H1 (cell line): ENCODE measurements around the gene TSHZ2. TPM values are rescaled to one million over a fixed set of nuclear protein-coding genes. Genes with fewer than 3 reads are reported as not detected.

ENCODE experiments used
- CTCF ChIA-PET: fragments of 300-600 bp; sonication (Branson Sonifier 250); formaldehyde crosslinking; loops from one replicate; lab custom pipeline; 2021; ENCODE audit not compliant: partially characterized antibody; lab: Charles Lee
- POLR2A ChIA-PET: fragments of 300-600 bp; sonication (Branson Sonifier 250); formaldehyde crosslinking; loops from one replicate; lab custom pipeline; 2021; ENCODE audit warnings: inconsistent platforms; ENCODE audit not compliant: partially characterized antibody; lab: Charles Lee
- DNase-seq, 2 experiments: peaks; one replicate each; pipeline versions ENCODE4 v3.0.0 to v3.0.0-alpha.2; 2010 to 2022; ENCODE audit warnings: low spot score in 2 of 2, low read depth in 1 of 2, mixed read lengths in 1 of 2
- FAIRE-seq: peaks from 2 replicates; lab custom pipeline; 2011; peaks lifted over from hg19 to GRCh38; lab: Jason Lieb, UNC
- H2AFZ ChIP-seq: 2 replicates; pipeline ENCODE4 v1.8.1; 2012; ENCODE audit warnings: low read length, inconsistent platforms
- H2AK5ac ChIP-seq: 2 replicates; pipeline ENCODE4 v1.6.1; 2013; ENCODE audit warnings: low read depth, low read length
- H2BK120ac ChIP-seq: replicated peaks from 2 replicates; pipeline ENCODE3; 2013; ENCODE audit warnings: low read depth, low read length, inconsistent platforms
- H2BK12ac ChIP-seq: 2 replicates; pipeline ENCODE4 v1.6.1; 2013; ENCODE audit warnings: low read depth, low read length
- H2BK15ac ChIP-seq: 2 replicates; pipeline ENCODE4 v1.6.1; 2013; ENCODE audit warnings: low read length
- H2BK20ac ChIP-seq: 2 replicates; pipeline ENCODE4 v1.6.1; 2013; ENCODE audit warnings: low read length
- H2BK5ac ChIP-seq: 2 replicates; pipeline ENCODE4 v1.6.1; 2013; ENCODE audit warnings: low read depth, low read length
- H3K14ac ChIP-seq: 2 replicates; pipeline ENCODE4 v1.6.1; 2013; ENCODE audit warnings: inconsistent platforms; ENCODE audit not compliant: insufficient read length
- H3K18ac ChIP-seq: 2 replicates; pipeline ENCODE4 v1.6.1; 2013; ENCODE audit warnings: low read length; ENCODE audit errors: extremely low read depth
- H3K23ac ChIP-seq: 2 replicates; pipeline ENCODE4 v1.6.1; 2013; ENCODE audit warnings: inconsistent platforms; ENCODE audit not compliant: insufficient read length
- H3K23me2 ChIP-seq: 2 replicates; pipeline ENCODE4 v1.6.1; 2013; ENCODE audit warnings: low read depth, low read length
- H3K27ac ChIP-seq: 2 replicates; pipeline ENCODE4 v1.6.1; 2011; ENCODE audit warnings: low read depth, low read length, inconsistent platforms
- H3K27me3 ChIP-seq, 4 experiments: replicated peaks in 1 of 4; 1 replicate in 1 of 4; 2 replicates in 3 of 4; pipeline versions ENCODE4 v1.6.1 to v1.8.1; 2011 to 2013; ENCODE audit warnings: low read length in 3 of 4, mild to moderate bottlenecking in 3 of 4, inconsistent platforms in 2 of 4, mixed read lengths in 2 of 4, moderate library complexity in 1 of 4; ENCODE audit not compliant: control insufficient read depth in 3 of 4, insufficient read depth in 3 of 4; ENCODE audit errors: extremely low read depth in 1 of 4
- H3K36me3 ChIP-seq, 4 experiments: 2 replicates each; pipeline versions ENCODE4 v1.6.1 to v1.8.1; 2011 to 2013; ENCODE audit warnings: mild to moderate bottlenecking in 4 of 4, low read length in 3 of 4, moderate library complexity in 2 of 4, control low read depth in 1 of 4, inconsistent platforms in 1 of 4; ENCODE audit not compliant: insufficient read depth in 4 of 4, control insufficient read depth in 2 of 4
- H3K4ac ChIP-seq: replicated peaks from 2 replicates; pipeline ENCODE3; 2013; ENCODE audit warnings: low read length, low read depth, mixed read lengths, inconsistent platforms; ENCODE audit not compliant: insufficient read length
- H3K4me1 ChIP-seq, 4 experiments: replicated peaks in 1 of 4; 1 replicate in 1 of 4; 2 replicates in 3 of 4; pipeline versions ENCODE4 v1.6.1 to v1.8.1; 2011 to 2013; ENCODE audit warnings: low read length in 3 of 4, inconsistent platforms in 2 of 4, mixed read lengths in 1 of 4; ENCODE audit not compliant: insufficient read depth in 4 of 4, control insufficient read depth in 3 of 4
- H3K4me2 ChIP-seq, 2 experiments: 2 replicates each; pipeline versions ENCODE4 v1.6.1 to v1.8.1; 2011 to 2013; ENCODE audit warnings: low read depth in 2 of 2, low read length in 2 of 2, control low read depth in 1 of 2, inconsistent platforms in 1 of 2, mild to moderate bottlenecking in 1 of 2; ENCODE audit not compliant: insufficient read depth in 1 of 2
- H3K4me3 ChIP-seq, 4 experiments: fragments of 200-600, 300-600 bp in 1 of 4; sonication (generic), shearing (Covaris generic), sonication (Bioruptor Twin) in 1 of 4; 2 replicates each; pipeline versions ENCODE4 v1.5.1 to v1.8.1; 2011 to 2016; ENCODE audit warnings: low read length in 4 of 4, low read depth in 3 of 4, control low read depth in 2 of 4, inconsistent platforms in 2 of 4, mild to moderate bottlenecking in 2 of 4, mixed read lengths in 1 of 4, moderate library complexity in 1 of 4; ENCODE audit not compliant: insufficient read depth in 2 of 4; ENCODE audit errors: extremely low read depth in 1 of 4
- H3K56ac ChIP-seq: replicated peaks from 2 replicates; pipeline ENCODE3; 2013; ENCODE audit warnings: low read depth, mild to moderate bottlenecking, mixed read lengths, low read length, inconsistent platforms; ENCODE audit not compliant: insufficient read length
- H3K79me1 ChIP-seq: 2 replicates; pipeline ENCODE4 v1.6.1; 2013; ENCODE audit warnings: low read depth, low read length, control low read depth
- H3K79me2 ChIP-seq, 2 experiments: 2 replicates each; pipeline versions ENCODE4 v1.6.1 to v1.8.1; 2012 to 2013; ENCODE audit warnings: low read length in 2 of 2, mild to moderate bottlenecking in 2 of 2, inconsistent platforms in 1 of 2; ENCODE audit not compliant: insufficient read depth in 2 of 2, control insufficient read depth in 1 of 2
- H3K9ac ChIP-seq, 4 experiments: replicated peaks in 1 of 4; 1 replicate in 1 of 4; 2 replicates in 3 of 4; pipeline versions ENCODE4 v1.6.1 to v1.8.1; 2011 to 2013; ENCODE audit warnings: low read depth in 3 of 4, low read length in 3 of 4, control low read depth in 2 of 4, mild to moderate bottlenecking in 2 of 4, moderate library complexity in 2 of 4, inconsistent platforms in 1 of 4; ENCODE audit errors: extremely low read depth in 1 of 4
- H3K9me3 ChIP-seq, 2 experiments: 2 replicates each; pipeline versions ENCODE4 v1.6.1 to v1.8.1; 2012 to 2013; ENCODE audit warnings: mild to moderate bottlenecking in 2 of 2, moderate library complexity in 2 of 2, control low read depth in 1 of 2, inconsistent platforms in 1 of 2, low read depth in 1 of 2, low read length in 1 of 2, mixed read lengths in 1 of 2; ENCODE audit not compliant: insufficient read depth in 2 of 2
- H4K20me1 ChIP-seq, 2 experiments: replicated peaks in 1 of 2; 2 replicates each; pipeline versions ENCODE3 to v1.8.1; 2011 to 2013; ENCODE audit warnings: inconsistent platforms in 2 of 2, low read length in 2 of 2, mild to moderate bottlenecking in 1 of 2; ENCODE audit not compliant: insufficient read depth in 2 of 2, control insufficient read depth in 1 of 2
- H4K5ac ChIP-seq: 2 replicates; pipeline ENCODE4 v1.6.1; 2013; ENCODE audit warnings: low read length, low read depth, mixed read lengths, inconsistent platforms; ENCODE audit not compliant: insufficient read length
- H4K8ac ChIP-seq: 2 replicates; pipeline ENCODE4 v1.8.0; 2013; ENCODE audit warnings: mild to moderate bottlenecking, moderate library complexity, low read length, inconsistent platforms; ENCODE audit not compliant: insufficient read depth; ENCODE audit errors: extremely low read depth
- H4K91ac ChIP-seq: replicated peaks from 2 replicates; pipeline ENCODE3; 2013; ENCODE audit warnings: low read length, mixed read lengths, inconsistent platforms; ENCODE audit not compliant: insufficient read length
- CBX8 ChIP-seq: fragments of 300-800, 300-1000 bp; sonication (generic); IDR thresholded peaks from 2 replicates; pipeline ENCODE4 v1.7.1; 2016; ENCODE audit warnings: low read depth, low read length, borderline replicate concordance
- CHD2 ChIP-seq: IDR thresholded peaks from 2 replicates; pipeline ENCODE4 v1.6.1; 2012; ENCODE audit warnings: low read length, improper control_type of control experiment
- EP300 ChIP-seq, 2 experiments: IDR thresholded peaks; 1 replicate in 1 of 2; 2 replicates in 1 of 2; pipeline ENCODE4 v1.6.1; 2011 to 2012; ENCODE audit warnings: low read depth in 2 of 2, low read length in 2 of 2, mild to moderate bottlenecking in 2 of 2, borderline replicate concordance in 1 of 2, inconsistent platforms in 1 of 2, moderate library complexity in 1 of 2
- JUN ChIP-seq: IDR thresholded peaks from 2 replicates; pipeline ENCODE4 v1.6.1; 2011; ENCODE audit warnings: low read depth, mild to moderate bottlenecking, improper control_type of control experiment, low read length
- JUND ChIP-seq: IDR thresholded peaks from 2 replicates; pipeline ENCODE4 v1.6.1; 2011; ENCODE audit warnings: mild to moderate bottlenecking, improper control_type of control experiment, low read length
- PHF8 ChIP-seq: fragments of 200-600 bp; sonication (generic); conservative IDR thresholded peaks from 2 replicates; pipeline ENCODE4 v1.7.1; 2012; ENCODE audit warnings: low read depth, mild to moderate bottlenecking, inconsistent platforms, low read length, moderate library complexity
- POU5F1 ChIP-seq: IDR thresholded peaks from 2 replicates; pipeline ENCODE4 v1.6.1; 2011; ENCODE audit warnings: low read depth, mild to moderate bottlenecking, low read length, moderate library complexity
- RBBP5 ChIP-seq: IDR thresholded peaks from 2 replicates; pipeline ENCODE4 v1.7.1; 2012; ENCODE audit warnings: low read depth, mild to moderate bottlenecking, inconsistent platforms, low read length, moderate library complexity, borderline replicate concordance
- RNF2 ChIP-seq: fragments of 200-900, 300-1000 bp; sonication (generic); IDR thresholded peaks from 2 replicates; pipeline ENCODE4 v1.7.1; 2016; ENCODE audit warnings: borderline replicate concordance, low read depth, mild to moderate bottlenecking, antibody characterized with exemption, low read length; ENCODE audit not compliant: poor library complexity, severe bottlenecking; ENCODE audit errors: missing control alignments
- WGBS, 2 experiments: shearing (Covaris generic) in 1 of 2; methylation state at CpG; one replicate each; pipeline versions ENCODE4 v1.1.6 to v1.1.7; 2013 to 2015; ENCODE audit warnings: low lambda C conversion rate in 2 of 2, mixed read lengths in 2 of 2, inconsistent platforms in 1 of 2, low coverage in 1 of 2, missing lambda C conversion rate in 1 of 2; ENCODE audit not compliant: insufficient replicate concordance in 2 of 2, insufficient coverage in 1 of 2, insufficient read length in 1 of 2; ENCODE audit errors: extremely low coverage in 1 of 2, missing lambda C conversion rate in 1 of 2; 5-methylcytosine and 5-hydroxymethylcytosine counted together
- polyA plus RNA-seq, 7 experiments: library from polyadenylated mRNA; depleted of rRNA in 3 of 7; stranded (reverse) in 5 of 7; unstranded in 2 of 7; fragments of >200 nt in 5 of 7; fragments of 200-250 nt in 2 of 7; gene quantifications; 1 replicate in 5 of 7; 2 replicates in 1 of 7; 4 replicates in 1 of 7; pipeline versions ENCODE4 v1.2.1 to v1.2.3, GENCODE V29; 2011 to 2013; ENCODE audit warnings: missing spikeins in 2 of 7, mixed read lengths in 2 of 7
- total RNA-seq: library from RNA; stranded (reverse); fragmentation: NEBNext Ultra II Directional; extraction: Animal tissue kit (Norgen Biotek cat#: 25700); gene quantifications from 2 replicates; pipeline ENCODE4 v1.2.1, GENCODE V29; 2021
- TF ChIP-seq, protein P1 (sequence below): IDR thresholded peaks from 2 replicates; pipeline ENCODE4 v1.6.1; 2012; ENCODE audit warnings: low read length, inconsistent platforms
- TF ChIP-seq, protein P2 (sequence below): IDR thresholded peaks from 2 replicates; pipeline ENCODE4 v1.6.1; 2011; ENCODE audit warnings: low read length, improper control_type of control experiment

Gene TSHZ2
- total and polyA plus RNA-seq, 2 of the 8 experiments (the other 6 are each of a cell fraction or from before 2014, with no cell fraction given) = 0.14 to 0.30 TPM

DNA sequence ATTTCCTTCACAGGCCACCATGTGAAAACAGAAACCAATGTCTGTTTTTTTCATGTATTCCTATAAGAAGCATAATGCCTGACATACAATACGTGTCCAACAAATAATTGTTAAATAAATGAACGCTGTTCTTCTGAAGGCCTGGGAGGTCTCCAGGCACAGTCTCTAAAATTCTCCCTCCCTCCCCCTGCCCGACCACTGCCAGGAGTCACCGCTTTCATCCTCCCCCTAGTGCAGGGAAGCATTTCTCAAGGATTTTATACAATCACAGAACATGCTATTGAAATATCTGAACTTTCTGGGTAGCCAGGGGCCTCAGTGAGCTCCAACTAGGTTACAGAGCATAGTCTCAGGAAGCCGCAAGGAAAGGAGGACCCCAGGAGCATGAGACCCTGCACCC, 526.2 kb downstream of the TSHZ2 start:
- H2BK120ac ChIP-seq = no peak overlapping the region
- no peak overlapping the region for H4K8ac ChIP-seq
- H3K9me3 ChIP-seq = no peaks in the 10 kb centered on the region
- peaks cover 0 to 1% of the 10 kb centered on the region in 2 experiments for H4K20me1 ChIP-seq
- no peak overlapping the region for H2BK5ac ChIP-seq
- H3K4me2 ChIP-seq = no peak overlapping the region
- H3K4me3 ChIP-seq = no peak overlapping the region
- H3K23ac ChIP-seq = no peak overlapping the region
- FAIRE-seq (no peak), DNase-seq (peak in 1 of 2 experiments; percentile 8)
- H3K18ac ChIP-seq = no peak overlapping the region
- no peaks in the 10 kb centered on the region for H3K23me2 ChIP-seq
- H3K27ac ChIP-seq = no peak overlapping the region
- no peaks in the 10 kb centered on the region for H3K4me1 ChIP-seq
- no peak overlapping the region for H2AFZ ChIP-seq
- H3K14ac ChIP-seq = no peak overlapping the region
- CTCF ChIA-PET = no interaction called here
- H4K91ac ChIP-seq = no peak overlapping the region
- WGBS, 2 experiments = 88% methylated on average over 5 of the region's 5 CpGs; no CpG with 5 or more reads in 1 of the 2 experiments
- no peak overlapping the region for H2BK12ac ChIP-seq
- H3K79me1 ChIP-seq = no peaks in the 10 kb centered on the region
- H3K27me3 ChIP-seq = no peaks in the 10 kb centered on the region
- no peak overlapping the region for H3K9ac ChIP-seq
- H3K36me3 ChIP-seq = peaks cover 0 to 2% (median 0%) of the 10 kb centered on the region in 4 experiments; a peak in 1 of 8 replicates
- no peak overlapping the region for H3K4ac ChIP-seq
- POLR2A ChIA-PET = interaction anchor here (1.4 kb wide), 1 partner anchor 11 kb away, joined by 4 read pairs; no protein-coding TSS in a partner anchor
- no peak overlapping the region for H2AK5ac ChIP-seq
- H3K79me2 ChIP-seq = no peaks in the 10 kb centered on the region
- H4K5ac ChIP-seq = no peak overlapping the region
- H2BK20ac ChIP-seq = no peak overlapping the region
- no peak overlapping the region for H2BK15ac ChIP-seq
- no peak overlapping the region for H3K56ac ChIP-seq
- TF ChIP-seq JUND (no peak), RNF2 (no peak), CHD2 (no peak), POU5F1 (no peak), RBBP5 (no peak), JUN (no peak), EP300 (IDR thresholded peaks at IDR 0.05; ENCODE audit: borderline replicate concordance in 1 of 2, low read depth in 2 of 2, low read length in 2 of 2) (no peak), PHF8 (no peak), CBX8 (no peak)
- TF ChIP-seq, protein P1, sequence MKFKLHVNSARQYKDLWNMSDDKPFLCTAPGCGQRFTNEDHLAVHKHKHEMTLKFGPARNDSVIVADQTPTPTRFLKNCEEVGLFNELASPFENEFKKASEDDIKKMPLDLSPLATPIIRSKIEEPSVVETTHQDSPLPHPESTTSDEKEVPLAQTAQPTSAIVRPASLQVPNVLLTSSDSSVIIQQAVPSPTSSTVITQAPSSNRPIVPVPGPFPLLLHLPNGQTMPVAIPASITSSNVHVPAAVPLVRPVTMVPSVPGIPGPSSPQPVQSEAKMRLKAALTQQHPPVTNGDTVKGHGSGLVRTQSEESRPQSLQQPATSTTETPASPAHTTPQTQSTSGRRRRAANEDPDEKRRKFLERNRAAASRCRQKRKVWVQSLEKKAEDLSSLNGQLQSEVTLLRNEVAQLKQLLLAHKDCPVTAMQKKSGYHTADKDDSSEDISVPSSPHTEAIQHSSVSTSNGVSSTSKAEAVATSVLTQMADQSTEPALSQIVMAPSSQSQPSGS = no peak
- TF ChIP-seq, protein P2, sequence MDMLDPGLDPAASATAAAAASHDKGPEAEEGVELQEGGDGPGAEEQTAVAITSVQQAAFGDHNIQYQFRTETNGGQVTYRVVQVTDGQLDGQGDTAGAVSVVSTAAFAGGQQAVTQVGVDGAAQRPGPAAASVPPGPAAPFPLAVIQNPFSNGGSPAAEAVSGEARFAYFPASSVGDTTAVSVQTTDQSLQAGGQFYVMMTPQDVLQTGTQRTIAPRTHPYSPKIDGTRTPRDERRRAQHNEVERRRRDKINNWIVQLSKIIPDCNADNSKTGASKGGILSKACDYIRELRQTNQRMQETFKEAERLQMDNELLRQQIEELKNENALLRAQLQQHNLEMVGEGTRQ = no peak
